ENCODE measurements around the gene ZNF460. TPM values are rescaled to one million over a fixed set of nuclear protein-coding genes. Genes with fewer than 3 reads are reported as not detected.

The ZNF460 gene
- total RNA-seq, 1 experiment from 2014 or later, result 65.9 TPM

DNA sequence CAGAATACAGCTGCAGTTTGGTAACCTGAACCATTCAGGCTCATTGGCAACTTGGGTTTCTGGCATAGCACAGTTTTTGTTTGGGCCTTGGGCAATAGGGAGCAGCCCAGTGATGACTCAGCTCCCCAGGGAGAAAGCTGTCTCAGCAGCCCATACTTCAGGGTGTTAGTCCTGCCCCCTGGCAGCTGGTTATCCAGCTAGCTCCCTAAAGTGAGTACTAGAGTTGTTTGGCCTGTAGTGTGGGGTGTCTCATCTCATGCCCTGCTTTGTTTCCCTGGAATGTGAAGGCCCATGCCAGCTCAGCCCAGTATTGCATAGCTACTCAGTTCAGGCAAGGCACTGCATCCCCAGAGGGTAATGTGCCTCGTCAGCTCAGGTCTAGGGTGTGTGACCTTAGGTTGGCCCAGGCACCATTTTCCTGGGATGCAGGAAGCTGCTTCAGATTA lies 21.8 kb downstream of the ZNF460 start:
- no peak overlapping the region for H3K27ac ChIP-seq (ENCODE audit: insufficient read length, low read depth, low read length)
- no peak overlapping the region for H2BK5ac ChIP-seq (ENCODE audit: insufficient read length, low read length)
- H3K4me2 ChIP-seq (ENCODE audit: insufficient read depth, insufficient read length, low read length), result no peak overlapping the region
- no peak overlapping the region for H4K91ac ChIP-seq (ENCODE audit: insufficient read length, low read depth, low read length)
- H3K23me2 ChIP-seq (ENCODE audit: insufficient read length, low read depth, low read length, poor library complexity, severe bottlenecking), result no peaks in the 10 kb centered on the region
- Mint-ChIP-seq H3K4me3 (no peak overlapping the region), H3K27ac (peak overlapping the region in 2 of 3 experiments; percentile 68 to 81; a peak in 2 of 7 replicates), H3K4me1 (peaks cover 0 to 7% of the 10 kb centered on the region in 2 experiments; a peak in 1 of 4 replicates), H3K27me3 (ENCODE audit: low read depth) (no peaks in the 10 kb centered on the region), H3K9me3 (no peaks in the 10 kb centered on the region; a peak in 1 of 5 replicates), H3K36me3 (ENCODE audit: insufficient read depth in 1 of 3, low read depth in 3 of 3) (peaks cover 19 to 50% (median 31%) of the 10 kb centered on the region in 3 experiments)
- H3K14ac ChIP-seq (ENCODE audit: insufficient read depth, low read length), result no peak overlapping the region
- no peaks in the 10 kb centered on the region for H3K27me3 ChIP-seq (ENCODE audit: insufficient read depth, low read length)
- no peaks in the 10 kb centered on the region; the same call in 1 of the 2 replicates for H3K79me2 ChIP-seq (ENCODE audit: insufficient read depth, low read length)
- TF ChIP-seq, protein P1, sequence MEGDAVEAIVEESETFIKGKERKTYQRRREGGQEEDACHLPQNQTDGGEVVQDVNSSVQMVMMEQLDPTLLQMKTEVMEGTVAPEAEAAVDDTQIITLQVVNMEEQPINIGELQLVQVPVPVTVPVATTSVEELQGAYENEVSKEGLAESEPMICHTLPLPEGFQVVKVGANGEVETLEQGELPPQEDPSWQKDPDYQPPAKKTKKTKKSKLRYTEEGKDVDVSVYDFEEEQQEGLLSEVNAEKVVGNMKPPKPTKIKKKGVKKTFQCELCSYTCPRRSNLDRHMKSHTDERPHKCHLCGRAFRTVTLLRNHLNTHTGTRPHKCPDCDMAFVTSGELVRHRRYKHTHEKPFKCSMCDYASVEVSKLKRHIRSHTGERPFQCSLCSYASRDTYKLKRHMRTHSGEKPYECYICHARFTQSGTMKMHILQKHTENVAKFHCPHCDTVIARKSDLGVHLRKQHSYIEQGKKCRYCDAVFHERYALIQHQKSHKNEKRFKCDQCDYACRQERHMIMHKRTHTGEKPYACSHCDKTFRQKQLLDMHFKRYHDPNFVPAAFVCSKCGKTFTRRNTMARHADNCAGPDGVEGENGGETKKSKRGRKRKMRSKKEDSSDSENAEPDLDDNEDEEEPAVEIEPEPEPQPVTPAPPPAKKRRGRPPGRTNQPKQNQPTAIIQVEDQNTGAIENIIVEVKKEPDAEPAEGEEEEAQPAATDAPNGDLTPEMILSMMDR (conservative IDR thresholded peaks at IDR 0.05), result no peak
- no peak overlapping the region for H2BK15ac ChIP-seq (ENCODE audit: low read depth, low read length)
- no peak for DNase-seq
- H3T11ph ChIP-seq (ENCODE audit: low read length), result no peak overlapping the region
- no peaks in the 10 kb centered on the region for H3K4me1 ChIP-seq (ENCODE audit: insufficient read depth, low read length)
- H3K9me3 ChIP-seq (ENCODE audit: control insufficient read depth, low read depth, low read length), result no peaks in the 10 kb centered on the region
- no peak overlapping the region for H3K56ac ChIP-seq (ENCODE audit: insufficient read length, low read depth, low read length)
- H4K20me1 ChIP-seq (ENCODE audit: control insufficient read depth, insufficient read depth, insufficient read length), result no peaks in the 10 kb centered on the region
- no peak overlapping the region for H4K8ac ChIP-seq (replicated peaks; ENCODE audit: insufficient read length, low read depth, low read length)
- H3K23ac ChIP-seq (ENCODE audit: insufficient read length, low read depth, low read length), result no peak overlapping the region
- H2AK5ac ChIP-seq (ENCODE audit: insufficient read length, low read length), result no peak overlapping the region
- no CpG with 5 or more reads among the region's 1 CpG for WGBS (ENCODE audit: extremely low coverage, insufficient read length, low lambda C conversion rate)
- H2BK20ac ChIP-seq (ENCODE audit: low read depth, low read length, poor library complexity, severe bottlenecking), result no peak overlapping the region
- no peak overlapping the region for H2BK120ac ChIP-seq (ENCODE audit: low read depth, low read length, poor library complexity, severe bottlenecking)
- H4K5ac ChIP-seq (ENCODE audit: insufficient read length, low read depth, low read length), result no peak overlapping the region
- H3K9ac ChIP-seq (ENCODE audit: extremely low read depth, insufficient read length, low read length), result peak overlapping the region; percentile 15
- H3K18ac ChIP-seq (ENCODE audit: insufficient read length, low read depth, low read length), result no peak overlapping the region
- no peak overlapping the region for H3K4ac ChIP-seq (ENCODE audit: low read depth, low read length)
- H3K79me1 ChIP-seq (ENCODE audit: insufficient read depth, low read depth, low read length, poor library complexity, severe bottlenecking), result peaks cover 3% of the 10 kb centered on the region
- H2BK12ac ChIP-seq (ENCODE audit: insufficient read length, low read depth, low read length), result no peak overlapping the region
- H2AFZ ChIP-seq (ENCODE audit: low read length), result no peak overlapping the region
